Activated T-helper 1 cell treated with anti-CD3 and anti-CD28 coated beads, Interleukin-2, amount 50 U/mL, for 16 hours (primary cell): ENCODE measurements around the gene FAM117A.

ENCODE experiments used
- DNase-seq, 2 donors: peaks; one replicate each; pipeline ENCODE4 v3.0.0-alpha.2; 2020; ENCODE audit warnings: low read depth in 1 of 2, low spot score in 1 of 2

The FAM117A gene

GRCh38 chr17:49708515-49709183, 55.3 kb downstream of the FAM117A start:
- no peak for DNase-seq

GRCh38 chr17:49707608-49708514, 56.1 kb downstream of the FAM117A start, which contains the start of gene SLC35B1:
Gene SLC35B1 (minus strand): TSS chr17:49707964. CDS start chr17:49707833, 131 bp downstream.
- peak; percentile 96 to 97 for DNase-seq

- no peak for DNase-seq
Observed at GRCh38 chr17:49707246-49707607, 56.7 kb downstream of the FAM117A start.

- DNase-seq: no peak
Observed at GRCh38 chr17:49705254-49705653, 58.7 kb downstream of the FAM117A start.

GRCh38 chr17:49703557-49704277, 60.2 kb downstream of the FAM117A start:
- DNase-seq: no peak

- no peak for DNase-seq
Observed at GRCh38 chr17:49700960-49701359, 63.0 kb downstream of the FAM117A start.

- no peak for DNase-seq
Observed at GRCh38 chr17:49699966-49700575, 63.9 kb downstream of the FAM117A start.

GRCh38 chr17:49698005-49698404, 65.9 kb downstream of the FAM117A start:
- no peak for DNase-seq

GRCh38 chr17:49696233-49696761, 67.6 kb downstream of the FAM117A start:
- peak in 1 of 2 donors; percentile 50 for DNase-seq

- DNase-seq: no peak
Observed at GRCh38 chr17:49695698-49696232, 68.2 kb downstream of the FAM117A start.

- DNase-seq: peak; percentile 58 to 60
Observed at GRCh38 chr17:49694847-49695697, 68.9 kb downstream of the FAM117A start.

GRCh38 chr17:49692751-49693150, 71.2 kb downstream of the FAM117A start:
- DNase-seq: no peak

GRCh38 chr17:49691677-49692191, 72.2 kb downstream of the FAM117A start:
- no peak for DNase-seq

- no peak for DNase-seq
Observed at GRCh38 chr17:49691086-49691676, 72.8 kb downstream of the FAM117A start.

GRCh38 chr17:49690256-49690655, 73.7 kb downstream of the FAM117A start:
- DNase-seq: no peak

- no peak for DNase-seq
Observed at GRCh38 chr17:49688848-49689247, 75.1 kb downstream of the FAM117A start.

GRCh38 chr17:49687878-49688491, 75.9 kb downstream of the FAM117A start:
- DNase-seq: no peak

GRCh38 chr17:49681106-49681979, 82.6 kb downstream of the FAM117A start:
- no peak for DNase-seq
